SK-N-SH (cell line): ENCODE measurements around the gene TMEM167A. TPM values are rescaled to one million over a fixed set of nuclear protein-coding genes. Genes with fewer than 3 reads are reported as not detected.

Source experiments
- CTCF ChIA-PET: fragments of 300-600, 350-600 bp; formaldehyde crosslinking; extraction: SDS; loops from one replicate; lab custom pipeline; 2021; lab: Yijun Ruan, JAX
- POLR2A ChIA-PET: fragments of 350-600 bp; sonication (Branson Sonifier 250); formaldehyde crosslinking; extraction: SDS; loops from one replicate; lab custom pipeline; 2020; ENCODE audit warnings: antibody characterized with exemption, inconsistent platforms; lab: Yijun Ruan, JAX
- DNase-seq: peaks from one replicate; pipeline ENCODE4 v3.0.0; 2012
- H2AFZ ChIP-seq: fragments of 200-600 bp; sonication (generic); 2 replicates; pipeline ENCODE4 v1.8.1; 2016; ENCODE audit warnings: antibody characterized with exemption, mild to moderate bottlenecking, low read depth
- H3F3A ChIP-seq: fragments of 200-600 bp; sonication (generic); replicated peaks from 2 replicates; pipeline ENCODE3; 2016; ENCODE audit warnings: antibody characterized with exemption, mild to moderate bottlenecking; ENCODE audit not compliant: insufficient read depth
- H3K27ac ChIP-seq, 2 experiments: fragments of 200-500 bp in 1 of 2; fragments of 200-600 bp in 1 of 2; sonication (Bioruptor generic) in 1 of 2; sonication (generic), shearing (Covaris generic) in 1 of 2; 2 replicates each; pipeline versions ENCODE4 v1.5.1 to v1.6.1; 2014 to 2016; ENCODE audit warnings: low read depth in 2 of 2, inconsistent platforms in 1 of 2, low read length in 1 of 2, mild to moderate bottlenecking in 1 of 2, mixed read lengths in 1 of 2
- H3K27me3 ChIP-seq: fragments of 200-600 bp; sonication (generic), shearing (Covaris generic); 2 replicates; pipeline ENCODE4 v1.6.1; 2016; ENCODE audit warnings: mixed run types; ENCODE audit not compliant: insufficient read depth
- H3K36me3 ChIP-seq, 2 experiments: fragments of 200-500 bp in 1 of 2; fragments of 200-600 bp in 1 of 2; sonication (Bioruptor generic) in 1 of 2; sonication (generic) in 1 of 2; replicated peaks in 1 of 2; 2 replicates each; pipeline versions ENCODE3 to v1.5.1; 2014 to 2016; ENCODE audit warnings: low read length in 1 of 2, mild to moderate bottlenecking in 1 of 2; ENCODE audit not compliant: insufficient read depth in 2 of 2, control insufficient read depth in 1 of 2
- H3K4me1 ChIP-seq, 2 experiments: fragments of 200-500 bp in 1 of 2; fragments of 200-600 bp in 1 of 2; sonication (Bioruptor generic) in 1 of 2; sonication (generic), shearing (Covaris generic) in 1 of 2; 2 replicates each; pipeline versions ENCODE4 v1.5.1 to v1.6.1; 2014 to 2016; ENCODE audit warnings: low read depth in 1 of 2, low read length in 1 of 2, mixed run types in 1 of 2; ENCODE audit not compliant: insufficient read depth in 2 of 2, control insufficient read depth in 1 of 2
- H3K4me2 ChIP-seq: fragments of 200-600 bp; sonication (generic), shearing (Covaris generic); 2 replicates; pipeline ENCODE4 v1.6.1; 2017; ENCODE audit warnings: mixed run types
- H3K4me3 ChIP-seq, 2 experiments: fragments of 200-500 bp in 1 of 2; fragments of 200-600 bp in 1 of 2; sonication (Bioruptor generic) in 1 of 2; sonication (generic), shearing (Covaris generic) in 1 of 2; 2 replicates each; pipeline versions ENCODE4 v1.5.1 to v1.8.1; 2014 to 2016; ENCODE audit warnings: low read depth in 2 of 2, inconsistent platforms in 1 of 2, low read length in 1 of 2, mild to moderate bottlenecking in 1 of 2, mixed read lengths in 1 of 2, moderate library complexity in 1 of 2
- H3K79me2 ChIP-seq: fragments of 200-600 bp; sonication (generic); 2 replicates; pipeline ENCODE4 v1.8.1; 2017; ENCODE audit warnings: mild to moderate bottlenecking; ENCODE audit not compliant: insufficient read depth
- H3K9ac ChIP-seq: fragments of 200-600 bp; sonication (generic); 2 replicates; pipeline ENCODE4 v1.6.1; 2017; ENCODE audit warnings: mixed run types
- H3K9me2 ChIP-seq: fragments of 200-600 bp; sonication (generic); 2 replicates; pipeline ENCODE4 v1.6.1; 2017; ENCODE audit warnings: mixed run types
- H3K9me3 ChIP-seq: fragments of 200-600 bp; sonication (generic); 2 replicates; pipeline ENCODE4 v1.6.1; 2017; ENCODE audit warnings: mixed run types, mild to moderate bottlenecking, moderate library complexity
- H4K20me1 ChIP-seq: fragments of 200-600 bp; sonication (generic); 2 replicates; pipeline ENCODE4 v1.6.1; 2017; ENCODE audit warnings: mild to moderate bottlenecking, mixed run types; ENCODE audit not compliant: insufficient read depth
- CTCF ChIP-seq: fragments of 200-600 bp; sonication (generic); IDR thresholded peaks from 2 replicates; pipeline ENCODE4 v1.6.1; 2017; ENCODE audit warnings: antibody characterized with exemption, mild to moderate bottlenecking, moderate library complexity
- EP300 ChIP-seq, 2 experiments: IDR thresholded peaks; 2 replicates each; pipeline versions ENCODE4 v1.4.0 to v1.6.1; 2012; ENCODE audit warnings: borderline replicate concordance in 1 of 2, low read depth in 1 of 2, low read length in 1 of 2
- EZH2phosphoT487 ChIP-seq: fragments of 200-600 bp; sonication (generic); IDR thresholded peaks from 2 replicates; pipeline ENCODE4 v1.6.1; 2017; ENCODE audit warnings: low read depth, mixed run types, mild to moderate bottlenecking, antibody characterized with exemption, moderate library complexity, borderline replicate concordance
- FOXJ3 ChIP-seq: sonication (generic); formaldehyde crosslinking; IDR thresholded peaks from 2 replicates; pipeline ENCODE4 v1.5.1; 2020; ENCODE audit warnings: mild to moderate bottlenecking, missing genetic modification reagents
- GATA2 ChIP-seq: sonication (generic); formaldehyde crosslinking; IDR thresholded peaks from 2 replicates; pipeline ENCODE4 v1.5.0; 2020; ENCODE audit warnings: mild to moderate bottlenecking, missing genetic modification reagents
- JUND ChIP-seq: IDR thresholded peaks from 2 replicates; pipeline ENCODE4 v1.4.0; 2012
- MXI1 ChIP-seq: IDR thresholded peaks from 2 replicates; pipeline ENCODE4 v1.6.1; 2012; ENCODE audit warnings: mild to moderate bottlenecking, low read depth, low read length, improper control_type of control experiment
- NRF1 ChIP-seq: IDR thresholded peaks from 2 replicates; pipeline ENCODE4 v1.6.1; 2012; ENCODE audit warnings: low read depth, mild to moderate bottlenecking, low read length
- RAD21 ChIP-seq: IDR thresholded peaks from 2 replicates; pipeline ENCODE4 v1.6.1; 2012; ENCODE audit warnings: mild to moderate bottlenecking, low read length
- RXRA ChIP-seq: IDR thresholded peaks from 2 replicates; pipeline ENCODE4 v1.4.0; 2012; ENCODE audit warnings: low read depth, mild to moderate bottlenecking, borderline replicate concordance
- SIN3A ChIP-seq: IDR thresholded peaks from 2 replicates; pipeline ENCODE4 v1.6.1; 2012; ENCODE audit warnings: low read depth, mild to moderate bottlenecking, low read length, moderate library complexity, borderline replicate concordance
- TAF1 ChIP-seq: IDR thresholded peaks from 2 replicates; pipeline ENCODE4 v1.6.1; 2012; ENCODE audit warnings: low read depth, mild to moderate bottlenecking, low read length, moderate library complexity, borderline replicate concordance
- YY1 ChIP-seq: IDR thresholded peaks from 2 replicates; pipeline ENCODE4 v1.4.0; 2012; ENCODE audit warnings: low read depth, mild to moderate bottlenecking
- WGBS: methylation state at CpG from one replicate; pipeline ENCODE4 v1.1.6; 2017; ENCODE audit warnings: low lambda C conversion rate; 5-methylcytosine and 5-hydroxymethylcytosine counted together
- polyA plus RNA-seq, 3 experiments: library from polyadenylated mRNA; depleted of rRNA; stranded (reverse); fragments of >200 nt; gene quantifications; 2 replicates each; pipeline ENCODE4 v1.2.3, GENCODE V29; 2012

Gene TMEM167A
- polyA plus RNA-seq, 1 of the 3 experiments (the other 2 are of a cell fraction): 23.7 TPM

GRCh38 chr5:83118976-83119375 lies 41.8 kb upstream of the TMEM167A start:
- POLR2A ChIA-PET: no interaction called here
- no peak overlapping the region for H3K4me3 ChIP-seq

GRCh38 chr5:83118471-83118870 lies 41.3 kb upstream of the TMEM167A start:
- H3K4me3 ChIP-seq: no peak overlapping the region
- H3K36me3 ChIP-seq: peaks cover 0 to 11% of the 10 kb centered on the region in 2 experiments
- no peaks in the 10 kb centered on the region for H3K27me3 ChIP-seq
- no peak overlapping the region for H3K9ac ChIP-seq
- H3K4me2 ChIP-seq: no peak overlapping the region
- H4K20me1 ChIP-seq: no peaks in the 10 kb centered on the region
- ChIA-PET CTCF (interaction anchor here (1.4 kb wide), 1 partner anchor 34 kb away, joined by 3 read pairs; no protein-coding TSS in a partner anchor), POLR2A (no interaction called here)
- no peaks in the 10 kb centered on the region for H3K9me2 ChIP-seq
- 73% methylated on average over 1 of the region's 1 CpG for WGBS
- H3K9me3 ChIP-seq: no peaks in the 10 kb centered on the region; the same call in 1 of the 2 replicates
- TF ChIP-seq CTCF (no peak), TAF1 (no peak), FOXJ3 (CRISPR knock-in tag) (no peak), JUND (no peak), RAD21 (no peak), EP300 (IDR thresholded peaks at IDR 0.05; ENCODE audit: borderline replicate concordance in 1 of 2, low read depth in 1 of 2, low read length in 1 of 2) (no peak)
- peaks cover 3% of the 10 kb centered on the region for H3F3A ChIP-seq
- H3K4me1 ChIP-seq: no peaks in the 10 kb centered on the region
- H3K27ac ChIP-seq: no peak overlapping the region
- H3K79me2 ChIP-seq: no peaks in the 10 kb centered on the region
- no peak overlapping the region for H2AFZ ChIP-seq
- DNase-seq: no peak

More at GRCh38 chr5:83118976-83119375, 41.8 kb upstream of the TMEM167A start:
- Histone ChIP-seq H3K79me2 (no peaks in the 10 kb centered on the region), H3K27me3 (no peaks in the 10 kb centered on the region), H2AFZ (no peak overlapping the region), H4K20me1 (no peaks in the 10 kb centered on the region), H3K36me3 (peaks cover 0 to 11% of the 10 kb centered on the region in 2 experiments), H3K4me2 (no peak overlapping the region), H3K9me3 (no peaks in the 10 kb centered on the region; the same call in 1 of the 2 replicates), H3K9ac (no peak overlapping the region), H3F3A (peaks cover 3% of the 10 kb centered on the region), H3K27ac (no peak overlapping the region), H3K4me1 (no peaks in the 10 kb centered on the region), H3K9me2 (no peaks in the 10 kb centered on the region)
- CTCF ChIA-PET: no interaction called here
- TF ChIP-seq FOXJ3 (CRISPR knock-in tag) (no peak), EZH2phosphoT487 (no peak), MXI1 (no peak), SIN3A (no peak), RXRA (no peak), TAF1 (no peak), NRF1 (no peak), EP300 (IDR thresholded peaks at IDR 0.05; ENCODE audit: borderline replicate concordance in 1 of 2, low read depth in 1 of 2, low read length in 1 of 2) (no peak), CTCF (no peak), JUND (no peak), YY1 (no peak), RAD21 (no peak), GATA2 (CRISPR knock-in tag) (no peak)
- 98% methylated on average over 1 of the region's 1 CpG for WGBS
- DNase-seq: no peak
